HepG2 (cell line): ENCODE results near the gene HSD11B1. TPM values are rescaled to one million over a fixed set of nuclear protein-coding genes. Genes with fewer than 3 reads are reported as not detected.

Experiments
- GATAD2A ChIP-seq: IDR thresholded peaks from 2 replicates; pipeline ENCODE4 v1.6.1; 2016
- HES4 ChIP-seq: sonication (generic); formaldehyde crosslinking; IDR thresholded peaks from 2 replicates; pipeline ENCODE4 v1.9.0; 2021; ENCODE audit warnings: mild to moderate bottlenecking, missing genetic modification reagents, borderline replicate concordance
- HHEX ChIP-seq: IDR thresholded peaks from 2 replicates; pipeline ENCODE4 v1.6.1; 2016; ENCODE audit warnings: control low read depth
- MBD4 ChIP-seq: IDR thresholded peaks from 2 replicates; pipeline ENCODE4 v1.6.1; 2012; ENCODE audit warnings: low read length, inconsistent platforms, borderline replicate concordance
- NFRKB ChIP-seq: fragments of 450-650 bp; IDR thresholded peaks from 2 replicates; pipeline ENCODE4 v1.6.1; 2017
- RNF219 ChIP-seq: sonication (generic); formaldehyde crosslinking; IDR thresholded peaks from 2 replicates; pipeline ENCODE4 v1.5.0; 2020; ENCODE audit warnings: mild to moderate bottlenecking, missing genetic modification reagents
- RXRB ChIP-seq: IDR thresholded peaks from 2 replicates; pipeline ENCODE4 v1.6.1; 2016; ENCODE audit warnings: borderline replicate concordance, missing genetic modification reagents, missing compliant biosample characterization
- TARDBP ChIP-seq: sonication (generic); formaldehyde crosslinking; IDR thresholded peaks from 2 replicates; pipeline ENCODE4 v1.8.0; 2022; ENCODE audit warnings: mild to moderate bottlenecking, missing genetic modification reagents
- TRIM24 ChIP-seq: sonication (generic); formaldehyde crosslinking; IDR thresholded peaks from 2 replicates; pipeline ENCODE4 v1.8.0; 2022; ENCODE audit warnings: mild to moderate bottlenecking, missing genetic modification reagents
- USF2 ChIP-seq, 2 experiments: sonication (generic) in 1 of 2; formaldehyde crosslinking in 1 of 2; IDR thresholded peaks; 2 replicates each; pipeline versions ENCODE4 v1.5.1 to v1.6.1; 2011 to 2020; ENCODE audit warnings: borderline replicate concordance in 1 of 2, low read depth in 1 of 2, low read length in 1 of 2, mild to moderate bottlenecking in 1 of 2, missing genetic modification reagents in 1 of 2, moderate library complexity in 1 of 2
- ZBED4 ChIP-seq: sonication (generic); formaldehyde crosslinking; IDR thresholded peaks from 2 replicates; pipeline ENCODE4 v1.4.0; 2020; ENCODE audit warnings: missing genetic modification reagents, borderline replicate concordance
- ZBTB21 ChIP-seq: sonication (generic); formaldehyde crosslinking; IDR thresholded peaks from 2 replicates; pipeline ENCODE4 v1.4.0; 2020; ENCODE audit warnings: missing genetic modification reagents
- ZBTB49 ChIP-seq: sonication (generic); formaldehyde crosslinking; IDR thresholded peaks from 2 replicates; pipeline ENCODE4 v1.4.0; 2020; ENCODE audit warnings: missing genetic modification reagents, borderline replicate concordance
- ZNF704 ChIP-seq: sonication (generic); formaldehyde crosslinking; IDR thresholded peaks from 2 replicates; pipeline ENCODE4 v1.8.1; 2023; ENCODE audit warnings: mild to moderate bottlenecking, inconsistent platforms, moderate library complexity, missing genetic modification reagents, borderline replicate concordance
- ZSCAN5A ChIP-seq: sonication (generic); formaldehyde crosslinking; IDR thresholded peaks from 2 replicates; pipeline ENCODE4 v1.8.0; 2022; ENCODE audit warnings: mild to moderate bottlenecking, missing genetic modification reagents, borderline replicate concordance
- polyA plus RNA-seq, 8 experiments: library from polyadenylated mRNA; depleted of rRNA in 3 of 8; stranded (reverse) in 7 of 8; unstranded in 1 of 8; fragments of >200 nt; fragmentation: Illumina TruSeq in 4 of 8; extraction: Trizol in 4 of 8; gene quantifications; 2 replicates each; pipeline versions ENCODE4 v1.2.1 to v1.2.3, GENCODE V29; 2011 to 2016; ENCODE audit warnings: low read depth in 4 of 8, missing spikeins in 1 of 8, mixed read lengths in 1 of 8; ENCODE audit not compliant: insufficient read depth in 1 of 8
- total RNA-seq, 5 experiments: library from RNA; depleted of rRNA; stranded (reverse); fragments of >200 nt; fragmentation: Illumina TruSeq; extraction: Trizol; gene quantifications; 2 replicates each; pipeline ENCODE4 v1.2.3, GENCODE V29; 2016; ENCODE audit warnings: low read depth in 1 of 5

Gene HSD11B1
- total and polyA plus RNA-seq, 2 of the 13 experiments (the other 11 are each of a cell fraction or from before 2014, with no cell fraction given) = not detected

GRCh38 chr1:209747580-209748262, 43.1 kb downstream of the HSD11B1 start (continued):
- 0 out of 2 replicates have a peak, but pooled peaks have one; percentile 51 for TF ChIP-seq ZSCAN5A
- TF ChIP-seq RXRB (CRISPR knock-in tag) = peak; percentile 53; the same call in 1 of the 2 replicates
- TF ChIP-seq ZBED4 (CRISPR knock-in tag) = no peak
- TF ChIP-seq TRIM24 (CRISPR knock-in tag) = no peak
- TF ChIP-seq TARDBP (CRISPR knock-in tag) = peak; percentile 77
- no peak for TF ChIP-seq HHEX (CRISPR knock-in tag)
- TF ChIP-seq ZBTB21 (CRISPR knock-in tag) = no peak
- TF ChIP-seq HES4 (CRISPR knock-in tag) = 0 out of 2 replicates have a peak, but pooled peaks have one; percentile 36
- TF ChIP-seq NFRKB = no peak
- TF ChIP-seq ZNF704 (CRISPR knock-in tag) = no peak
- TF ChIP-seq ZBTB49 (CRISPR knock-in tag) = no peak
- peak; percentile 67 for TF ChIP-seq GATAD2A (CRISPR knock-in tag)
- TF ChIP-seq MBD4 = no peak
- no peak for TF ChIP-seq RNF219
- no peak for TF ChIP-seq USF2 (IDR thresholded peaks at IDR 0.05; ENCODE audit: low read depth, low read length)
- TF ChIP-seq USF2 (CRISPR knock-in tag; IDR thresholded peaks at IDR 0.05; ENCODE audit: borderline replicate concordance) = no peak
